GM18868 (cell line): Measurements from ENCODE around the gene IL21R.

Experiments
- ATAC-seq: cut with Tn5 transposase; IDR thresholded peaks from one replicate; pipeline ENCODE4 v1.9.1; 2021; ENCODE audit warnings: mild to moderate bottlenecking, moderate library complexity; ENCODE audit not compliant: unreplicated experiment

IL21R gene

GRCh38 chr16:27462200-27462845 is 60.3 kb downstream of the IL21R start:
- ATAC-seq = no peak

GRCh38 chr16:27462846-27463682 is 61.1 kb downstream of the IL21R start:
- no peak for ATAC-seq

DNA sequence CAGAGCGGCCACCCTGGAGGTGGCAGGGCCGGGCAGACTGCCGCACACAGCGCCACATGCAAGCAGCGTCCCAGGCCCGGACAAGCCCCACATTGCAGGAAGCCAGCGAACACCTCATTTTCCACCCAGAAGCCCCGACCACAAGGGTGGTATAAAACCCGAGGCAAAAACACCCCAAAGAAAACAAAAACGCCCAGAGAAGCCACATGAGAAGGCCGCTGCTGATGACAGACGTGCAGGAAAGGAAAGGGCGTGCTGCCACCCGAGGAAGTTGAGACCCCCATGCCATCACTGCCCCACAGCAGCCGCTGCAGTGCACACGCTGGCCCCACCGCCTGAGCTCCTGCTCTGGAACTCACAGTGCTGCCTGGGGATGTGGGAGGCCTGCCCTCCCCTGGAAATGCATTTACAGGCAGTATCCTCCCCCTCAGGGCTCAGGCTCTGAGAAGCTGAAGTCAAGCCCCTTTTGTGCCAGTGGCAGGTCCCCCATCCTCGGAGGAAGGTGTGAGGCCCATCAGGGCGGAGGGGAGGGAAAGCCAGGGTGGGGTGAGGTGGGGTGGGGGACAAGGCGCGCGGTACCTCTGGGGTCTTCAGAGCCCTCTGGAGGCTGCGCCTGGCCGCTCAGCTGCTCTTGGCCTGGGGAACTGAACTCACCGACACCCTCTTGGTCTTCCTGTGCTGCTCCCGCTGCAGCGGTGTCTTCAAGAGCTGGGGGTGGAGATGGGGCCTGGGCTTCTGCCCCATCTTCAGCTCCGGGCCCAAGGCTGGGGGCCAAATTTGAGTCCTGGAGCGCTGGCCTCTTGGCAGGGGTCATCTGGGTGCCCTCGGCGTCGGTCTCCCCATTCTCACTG is 62.0 kb downstream of the IL21R start:
- ATAC-seq = no peak

DNA sequence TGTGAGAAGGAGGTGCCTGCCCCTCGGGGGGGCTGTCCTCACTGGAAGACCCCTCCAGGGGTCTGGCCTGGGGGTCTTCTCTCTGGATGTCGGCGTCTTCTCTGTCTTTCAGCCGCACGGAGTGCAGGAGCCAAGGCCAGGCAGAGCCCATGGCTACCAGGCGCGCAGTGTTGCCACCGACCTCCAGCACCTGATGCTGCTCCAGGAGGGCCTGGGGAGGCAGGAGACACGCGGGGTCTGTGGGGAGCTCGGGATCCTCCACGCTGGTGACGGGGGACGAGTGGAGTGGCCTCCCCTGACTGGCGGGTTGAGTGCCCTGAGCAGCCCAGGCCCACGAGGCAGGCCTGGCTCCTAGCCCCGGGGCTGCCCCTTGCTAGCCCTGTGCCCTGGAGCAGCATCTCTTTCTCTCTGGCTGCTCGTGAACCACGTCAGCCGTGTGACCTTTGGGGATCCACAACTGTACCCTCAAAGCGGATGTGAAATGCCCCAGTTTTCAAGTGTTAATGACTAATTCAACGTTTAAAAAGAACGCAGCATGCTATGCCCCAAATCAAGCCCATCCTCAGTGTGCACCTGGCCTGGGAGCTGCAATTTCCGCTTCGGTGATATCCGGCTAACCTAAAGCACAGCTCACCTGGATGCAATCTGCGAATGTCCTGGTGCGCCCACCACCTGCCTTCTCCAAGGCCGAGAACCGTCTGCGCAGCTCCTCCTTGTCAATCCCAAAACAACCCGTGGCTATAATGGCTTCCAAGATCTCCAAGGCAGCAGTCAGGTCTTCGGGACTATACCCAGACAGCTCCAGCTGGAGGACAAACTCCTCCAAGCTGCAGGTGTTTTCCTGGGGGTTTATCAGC is 62.9 kb downstream of the IL21R start:
- no peak for ATAC-seq

DNA sequence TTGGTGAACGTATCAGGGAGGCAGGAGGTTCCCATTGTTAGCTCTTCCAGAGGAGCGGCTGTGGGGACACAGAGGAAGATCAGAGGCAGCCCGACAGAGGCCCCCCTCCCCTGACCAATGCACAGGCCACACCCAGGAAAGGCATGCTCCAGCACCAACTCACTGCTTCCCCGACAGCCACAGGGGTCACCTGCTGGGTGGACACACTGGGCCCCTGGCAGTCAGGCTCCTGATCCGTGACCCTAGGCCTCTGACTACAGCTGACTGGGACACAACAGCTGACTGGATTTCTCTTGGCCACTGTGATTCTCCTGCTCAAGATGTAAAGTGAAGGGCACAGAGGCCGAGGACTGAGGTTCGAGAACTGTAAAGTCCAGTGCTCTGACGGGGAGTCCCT is 63.5 kb downstream of the IL21R start:
- no peak for ATAC-seq

- no peak for ATAC-seq
These were observed 67.1 kb downstream of the IL21R start for GRCh38 chr16:27468941-27469531.

DNA sequence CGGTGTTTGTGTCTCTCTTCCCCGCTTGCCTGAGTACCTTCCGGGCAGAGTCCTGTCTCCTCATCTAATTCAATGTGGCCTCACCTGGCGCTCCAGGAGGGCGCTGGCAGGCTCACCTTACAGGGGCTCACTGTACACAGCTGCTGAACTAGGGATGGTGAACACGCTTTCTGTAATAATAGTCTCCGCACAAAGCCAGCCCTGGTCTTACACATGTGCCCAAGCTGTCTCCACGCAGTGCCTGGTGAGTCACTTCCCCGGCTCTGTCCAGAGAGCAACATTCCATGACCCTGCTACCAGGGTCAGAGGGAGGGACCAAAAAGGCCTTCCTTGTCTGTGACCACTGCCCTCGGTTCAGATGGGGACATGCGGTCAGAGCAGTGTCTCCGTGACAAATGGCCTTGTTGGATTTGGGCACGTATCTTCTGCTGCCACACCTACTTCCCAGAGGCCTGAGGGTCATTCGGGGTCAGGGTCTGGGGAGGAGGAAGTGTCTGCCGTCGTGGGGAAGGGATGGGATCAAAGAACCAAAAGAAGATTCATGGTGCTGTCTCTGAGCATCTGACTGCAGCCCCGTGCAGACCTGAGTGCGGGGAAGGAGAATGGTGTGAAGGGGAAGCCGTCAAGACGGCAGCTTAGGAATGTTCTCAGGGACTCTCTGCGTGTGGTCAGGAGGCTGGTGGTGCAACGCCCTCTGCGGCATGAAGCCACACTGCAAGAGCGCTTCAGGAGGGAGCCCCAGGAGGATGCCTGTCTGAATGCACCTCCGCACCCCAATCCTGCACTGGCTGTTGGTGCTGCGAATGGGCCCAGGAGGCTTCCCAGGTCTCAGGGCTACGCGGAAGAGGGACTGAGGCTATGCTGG is 68.8 kb downstream of the IL21R start:
- ATAC-seq = no peak

DNA sequence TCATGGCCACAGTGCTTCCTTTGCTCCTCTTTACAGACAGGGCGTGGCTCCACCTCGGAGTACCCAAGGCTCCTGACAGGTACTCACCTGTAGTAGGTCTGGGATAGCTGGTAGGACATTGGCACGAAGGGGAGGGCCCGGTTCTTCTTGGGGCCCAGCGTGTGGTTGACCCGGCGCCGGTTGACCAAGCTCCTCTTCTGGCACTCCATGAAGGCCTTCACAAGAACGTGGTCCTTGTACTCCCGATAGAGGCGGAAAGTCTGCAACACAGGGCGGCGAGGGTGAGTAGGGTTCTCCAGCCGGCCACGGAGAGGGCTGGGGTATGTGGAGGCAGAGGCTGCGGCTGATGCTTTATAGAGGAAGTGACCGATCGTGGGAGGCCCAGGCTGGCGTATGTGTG is 69.7 kb downstream of the IL21R start:
- no peak for ATAC-seq

DNA sequence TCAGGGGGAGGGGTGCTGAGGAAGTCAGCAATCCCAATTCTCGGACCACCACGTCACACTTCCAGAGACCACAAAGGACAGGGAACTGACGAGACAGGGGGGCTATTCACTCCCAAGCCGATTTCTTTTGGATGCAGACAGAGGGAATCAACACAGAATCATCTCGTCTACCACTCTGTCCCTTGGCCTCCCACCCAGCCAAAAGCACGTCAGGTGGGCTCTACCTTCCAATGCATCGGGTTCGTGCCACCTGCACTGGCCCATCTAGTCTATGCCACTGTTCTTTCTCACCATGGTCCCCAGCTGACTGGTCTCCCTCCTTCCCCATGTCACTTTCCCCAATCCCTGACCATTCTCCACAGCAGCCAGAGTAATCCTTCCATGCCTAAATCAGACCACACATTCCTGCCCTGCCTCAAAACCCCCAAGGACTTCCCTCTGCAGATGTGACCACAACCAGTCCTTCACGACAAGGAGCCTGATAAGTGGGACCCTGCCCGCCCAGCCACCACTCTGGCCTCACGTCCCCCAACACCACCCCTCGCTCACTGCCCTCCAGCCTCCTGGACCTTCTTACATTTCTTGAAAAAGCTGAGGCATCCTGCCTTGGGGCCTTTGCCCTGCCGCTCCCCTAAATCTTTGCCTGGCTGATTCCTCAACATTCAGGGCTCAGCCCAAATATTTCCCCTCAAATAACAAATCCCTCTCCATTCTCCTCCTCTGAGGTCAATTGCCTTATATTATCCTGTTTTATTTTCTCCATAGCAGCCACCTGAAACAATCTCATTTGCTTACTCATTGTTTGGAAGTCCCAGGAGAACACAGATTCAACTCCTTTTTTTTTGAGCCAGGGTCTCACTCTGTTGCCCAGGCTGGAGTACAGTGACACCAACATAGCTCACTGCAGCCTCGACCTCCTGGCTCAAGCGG is 70.4 kb downstream of the IL21R start:
- no peak for ATAC-seq

DNA sequence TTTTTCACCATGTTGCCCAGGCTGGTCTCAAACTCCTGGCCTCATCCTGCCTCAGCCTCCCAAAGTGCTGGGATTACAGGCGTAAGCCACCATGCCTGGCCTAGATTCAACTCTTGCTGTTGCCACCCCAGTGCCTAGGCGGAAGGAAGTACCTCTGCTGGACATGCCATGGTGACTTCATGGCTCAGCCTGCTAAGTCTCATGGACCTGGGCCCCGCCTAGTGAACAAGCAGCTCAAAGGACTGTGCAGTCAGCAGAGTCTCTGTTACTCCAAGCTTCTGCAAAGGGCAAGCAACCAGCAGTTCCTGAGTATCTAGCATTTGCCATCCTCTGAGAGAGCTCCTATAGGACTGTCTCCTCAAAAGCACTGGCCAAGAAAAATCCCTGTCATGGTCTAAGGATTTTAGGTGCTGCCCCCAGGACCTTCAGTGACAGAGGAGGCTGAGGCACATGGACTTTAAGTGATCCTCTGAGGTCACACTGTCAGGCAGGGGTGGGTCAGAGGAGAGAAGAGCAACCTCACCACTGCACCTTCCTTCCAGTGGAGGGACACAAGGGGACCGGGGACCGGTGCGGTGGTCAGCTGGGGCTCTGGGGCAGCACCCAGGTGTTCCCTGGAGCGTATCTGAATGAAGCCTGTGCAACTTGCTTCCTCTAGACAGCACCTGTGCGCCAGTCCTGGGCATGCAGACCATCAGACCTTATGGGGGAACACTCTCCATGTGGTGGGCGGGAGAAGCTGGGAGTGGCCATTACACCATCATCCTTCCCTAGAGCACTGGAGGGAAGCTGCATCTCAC is 71.3 kb downstream of the IL21R start:
- ATAC-seq = no peak

GRCh38 chr16:27474041-27474440 is 72.1 kb downstream of the IL21R start:
- ATAC-seq = no peak

DNA sequence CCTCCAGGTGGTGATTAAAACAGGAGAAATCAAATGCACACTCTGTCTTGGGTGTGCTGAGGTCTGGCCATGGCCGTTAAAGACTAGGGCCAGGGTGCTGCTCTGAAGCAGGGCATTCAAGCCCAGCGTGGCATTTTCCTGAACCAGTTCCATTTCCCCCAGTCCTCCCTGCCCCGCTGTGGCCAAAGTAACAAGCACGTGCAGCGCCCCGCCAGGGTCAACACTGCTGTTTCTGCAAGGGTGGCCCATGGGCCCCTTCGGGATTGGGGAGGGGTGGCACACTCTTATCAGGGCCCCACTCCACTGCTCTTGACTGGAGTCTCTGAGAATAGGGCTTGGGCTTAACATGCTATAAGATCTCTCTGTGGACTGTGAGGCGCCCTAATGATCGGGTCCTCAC is 72.9 kb downstream of the IL21R start:
- no peak for ATAC-seq

DNA sequence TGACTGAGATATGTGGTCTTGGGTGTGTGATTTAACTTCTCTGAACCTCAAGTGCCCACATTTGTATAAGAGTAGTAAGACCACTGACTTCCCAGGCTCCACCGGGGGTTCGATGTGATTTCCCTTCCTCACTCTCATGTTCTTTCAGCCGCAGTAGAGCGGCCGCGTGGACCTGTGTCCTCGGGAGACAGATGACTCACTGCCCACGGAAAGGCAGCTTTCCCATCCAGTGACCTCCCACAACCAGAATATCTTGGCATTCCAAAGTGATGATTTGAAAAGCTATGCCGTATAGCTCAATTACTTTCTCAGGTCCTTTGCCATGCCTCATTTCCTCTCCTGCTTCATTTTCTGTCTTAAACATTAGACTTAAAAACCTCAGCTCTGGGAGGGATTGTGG is 73.6 kb downstream of the IL21R start:
- no peak for ATAC-seq

DNA sequence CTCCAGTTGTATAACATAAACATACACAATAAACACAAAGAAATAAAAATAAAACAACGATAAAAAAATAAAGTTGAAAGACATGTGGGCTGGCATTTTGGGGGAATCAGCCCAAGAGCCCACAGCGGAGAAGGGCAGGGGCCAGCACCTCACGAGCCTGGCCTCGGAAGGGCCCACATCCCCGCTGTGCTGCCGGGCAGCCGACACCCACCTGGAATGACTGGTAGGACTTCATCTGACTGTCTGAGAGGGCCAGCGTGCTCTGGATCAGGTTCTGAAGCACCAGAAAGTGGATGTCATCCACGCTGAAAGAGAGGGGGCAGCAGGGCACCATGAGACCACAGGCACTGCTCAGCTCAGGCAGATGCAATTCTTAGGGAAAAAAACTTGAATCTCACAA is 74.3 kb downstream of the IL21R start:
- ATAC-seq = no peak

DNA sequence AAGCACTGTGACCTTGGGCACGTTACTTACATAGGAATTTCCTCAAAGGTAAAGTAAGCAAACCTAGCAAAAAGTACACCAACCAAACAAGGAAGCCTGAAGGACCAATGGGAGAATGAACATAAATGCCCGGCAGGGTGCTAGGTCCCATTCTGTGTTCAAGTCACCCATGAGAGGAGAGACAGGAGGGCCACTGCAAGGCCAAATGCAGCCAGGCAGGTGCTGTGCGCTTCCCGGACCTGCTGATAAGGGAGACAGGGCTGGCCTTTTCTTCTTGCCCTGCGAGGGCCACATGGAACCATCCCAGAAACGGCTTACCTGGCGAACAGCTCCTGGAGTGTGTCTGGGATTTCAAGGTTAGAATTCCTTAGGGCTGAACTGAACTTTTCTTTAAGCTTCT is 78.8 kb downstream of the IL21R start:
- no peak for ATAC-seq

- ATAC-seq = no peak
These were observed 79.4 kb downstream of the IL21R start for GRCh38 chr16:27481282-27481934.
